ENCODE measurements around the gene CALM3.
A peak's percentile ranks its signal among the peaks of the same experiment; 100 is the strongest.

Gene CALM3

GRCh38 chr19:46614114-46614722, 13.1 kb downstream of the CALM3 start:
- Histone ChIP-seq H3K36me3 (ENCODE audit: control insufficient read depth, insufficient read depth, low read length) (peaks cover 11% of the 10 kb centered on the region), H3K27me3 (replicated peaks; ENCODE audit: control insufficient read depth, insufficient read depth, low read length) (no peaks in the 10 kb centered on the region), H3K4me3 (replicated peaks; ENCODE audit: low read depth, low read length) (no peak overlapping the region)
- TF ChIP-seq CTCF (IDR thresholded peaks at IDR 0.05; ENCODE audit: insufficient read depth, low read length, poor library complexity, severe bottlenecking), result peak; percentile 90
- peak; percentile 65 for DNase-seq (ENCODE audit: extremely low read depth, insufficient read length)

GRCh38 chr19:46615966-46616365, 14.8 kb downstream of the CALM3 start:
- Histone ChIP-seq H3K4me3 (replicated peaks; ENCODE audit: low read depth, low read length) (no peak overlapping the region), H3K27me3 (replicated peaks; ENCODE audit: control insufficient read depth, insufficient read depth, low read length) (no peaks in the 10 kb centered on the region), H3K36me3 (ENCODE audit: control insufficient read depth, insufficient read depth, low read length) (peaks cover under 1% of the 10 kb centered on the region)
- no peak for DNase-seq (ENCODE audit: extremely low read depth, insufficient read length)
- TF ChIP-seq CTCF (IDR thresholded peaks at IDR 0.05; ENCODE audit: insufficient read depth, low read length, poor library complexity, severe bottlenecking), result no peak

GRCh38 chr19:46616631-46617322, 15.6 kb downstream of the CALM3 start:
- Histone ChIP-seq H3K4me3 (replicated peaks; ENCODE audit: low read depth, low read length) (no peak overlapping the region), H3K27me3 (replicated peaks; ENCODE audit: control insufficient read depth, insufficient read depth, low read length) (no peaks in the 10 kb centered on the region), H3K36me3 (ENCODE audit: control insufficient read depth, insufficient read depth, low read length) (peaks cover 3% of the 10 kb centered on the region; the same call in 1 of the 2 replicates)
- peak; percentile 63 for TF ChIP-seq CTCF (IDR thresholded peaks at IDR 0.05; ENCODE audit: insufficient read depth, low read length, poor library complexity, severe bottlenecking)
- DNase-seq (ENCODE audit: extremely low read depth, insufficient read length), result peak; percentile 67

GRCh38 chr19:46617601-46618000, 16.5 kb downstream of the CALM3 start:
- H3K36me3 ChIP-seq (ENCODE audit: control insufficient read depth, insufficient read depth, low read length), result peaks cover 3% of the 10 kb centered on the region; the same call in 1 of the 2 replicates
- no peak overlapping the region for H3K4me3 ChIP-seq (replicated peaks; ENCODE audit: low read depth, low read length)
- TF ChIP-seq CTCF (IDR thresholded peaks at IDR 0.05; ENCODE audit: insufficient read depth, low read length, poor library complexity, severe bottlenecking), result no peak
- H3K27me3 ChIP-seq (replicated peaks; ENCODE audit: control insufficient read depth, insufficient read depth, low read length), result no peaks in the 10 kb centered on the region
- no peak for DNase-seq (ENCODE audit: extremely low read depth, insufficient read length)

- no peak for TF ChIP-seq CTCF (IDR thresholded peaks at IDR 0.05; ENCODE audit: insufficient read depth, low read length, poor library complexity, severe bottlenecking)
- Histone ChIP-seq H3K4me3 (replicated peaks; ENCODE audit: low read depth, low read length) (peak overlapping the region; percentile 34; the same call in 1 of the 2 replicates), H3K27me3 (replicated peaks; ENCODE audit: control insufficient read depth, insufficient read depth, low read length) (no peaks in the 10 kb centered on the region), H3K36me3 (ENCODE audit: control insufficient read depth, insufficient read depth, low read length) (peaks cover 3% of the 10 kb centered on the region; the same call in 1 of the 2 replicates)
- DNase-seq (ENCODE audit: extremely low read depth, insufficient read length), result peak; percentile 68
Observed at GRCh38 chr19:46618670-46619231, 17.6 kb downstream of the CALM3 start.
